GM12878 (cell line): Measurements from ENCODE around the gene ACOX1. TPM values are rescaled to one million over a fixed set of nuclear protein-coding genes. Genes with fewer than 3 reads are reported as not detected.

Experiments
- ATAC-seq: fragments of 200-7000 bp; cut with Tn5 transposase; 3 replicates; pipeline ENCODE4 v1.9.1; 2020; ENCODE audit warnings: mild to moderate bottlenecking, moderate library complexity
- BruUV-seq: library from RNA; stranded (reverse); fragments of 400-500 nt; replicated peaks from 2 replicates; lab custom pipeline; 2021; lab: Mats Ljungman, UMichigan
- CTCF ChIA-PET: fragments of 300-600 bp; sonication (Branson Sonifier 250); formaldehyde crosslinking; extraction: SDS; loops from one replicate; lab custom pipeline; 2021; ENCODE audit warnings: inconsistent platforms; lab: Yijun Ruan, JAX
- POLR2A ChIA-PET: fragments of 350-600 bp; formaldehyde crosslinking; extraction: SDS; loops from one replicate; lab custom pipeline; 2021; ENCODE audit warnings: inconsistent platforms; lab: Charles Lee
- RAD21 ChIA-PET: fragments of 300-600 bp; sonication (Branson Sonifier 250); formaldehyde crosslinking; loops from one replicate; lab custom pipeline; 2023; ENCODE audit warnings: antibody characterized with exemption; ENCODE audit not compliant: unreplicated experiment; lab: Charles Lee
- SMC1A ChIA-PET: fragments of 300-600 bp; sonication (Branson Sonifier 250); formaldehyde crosslinking; loops from one replicate; lab custom pipeline; 2023; ENCODE audit not compliant: unreplicated experiment, uncharacterized antibody; lab: Charles Lee
- DNase-seq: peaks from one replicate; pipeline ENCODE4 v3.0.0-alpha.2; 2011; ENCODE audit warnings: low read depth, low spot score
- FAIRE-seq: peaks from 3 replicates; lab custom pipeline; 2011; peaks lifted over from hg19 to GRCh38; lab: Jason Lieb, UNC
- H2AFZ ChIP-seq: 2 replicates; pipeline ENCODE4 v1.6.0; 2011; ENCODE audit warnings: low read depth, low read length, control low read depth; ENCODE audit not compliant: control insufficient read depth
- H3K27ac ChIP-seq: 2 replicates; pipeline ENCODE4 v1.5.1; 2011; ENCODE audit warnings: control low read depth; ENCODE audit not compliant: control insufficient read depth, insufficient read depth
- H3K27me3 ChIP-seq, 2 experiments: replicated peaks in 1 of 2; 2 replicates each; pipeline versions ENCODE4 v1.6.0 to v1.6.1; 2011; ENCODE audit warnings: low read length in 1 of 2; ENCODE audit not compliant: control insufficient read depth in 2 of 2, insufficient read depth in 2 of 2
- H3K36me3 ChIP-seq, 2 experiments: 2 replicates each; pipeline ENCODE4 v1.5.1; 2011; ENCODE audit warnings: low read length in 1 of 2; ENCODE audit not compliant: control insufficient read depth in 2 of 2, insufficient read depth in 2 of 2
- H3K4me1 ChIP-seq: 2 replicates; pipeline ENCODE4 v1.6.1; 2011; ENCODE audit warnings: mild to moderate bottlenecking, low read length, moderate library complexity, mixed read lengths; ENCODE audit not compliant: control insufficient read depth, insufficient read depth
- H3K4me2 ChIP-seq: 2 replicates; pipeline ENCODE4 v1.6.0; 2011; ENCODE audit warnings: control low read depth; ENCODE audit not compliant: control insufficient read depth, insufficient read depth
- H3K4me3 ChIP-seq: fragments of 200-600 bp; sonication (generic); 2 replicates; pipeline ENCODE4 v1.5.1; 2016
- H3K79me2 ChIP-seq: 2 replicates; pipeline ENCODE4 v1.6.0; 2011; ENCODE audit warnings: low read length; ENCODE audit not compliant: control insufficient read depth, insufficient read depth
- H3K9ac ChIP-seq: 2 replicates; pipeline ENCODE4 v1.8.0; 2011; ENCODE audit warnings: low read length, control low read depth, mixed read lengths; ENCODE audit not compliant: control insufficient read depth, insufficient read depth
- H3K9me3 ChIP-seq: replicated peaks from 3 replicates; pipeline ENCODE4 v1.5.1; 2011; ENCODE audit warnings: mild to moderate bottlenecking, low read length; ENCODE audit not compliant: control insufficient read depth, insufficient read depth
- H4K20me1 ChIP-seq: 2 replicates; pipeline ENCODE4 v1.6.0; 2011; ENCODE audit not compliant: control insufficient read depth, insufficient read depth
- CBX3 ChIP-seq: fragments of 200-600 bp; sonication (generic); IDR thresholded peaks from 2 replicates; pipeline ENCODE4 v1.6.1; 2016; ENCODE audit warnings: low read depth, borderline replicate concordance
- CREB1 ChIP-seq: IDR thresholded peaks from 2 replicates; pipeline ENCODE4 v1.6.1; 2012; ENCODE audit warnings: low read depth, mild to moderate bottlenecking, inconsistent platforms
- FOS ChIP-seq: IDR thresholded peaks from 3 replicates; pipeline ENCODE4 v1.6.1; 2011; ENCODE audit warnings: borderline replicate concordance; ENCODE audit not compliant: insufficient read length; ENCODE audit errors: extremely low read depth
- FOXM1 ChIP-seq: IDR thresholded peaks from 2 replicates; pipeline ENCODE4 v1.6.1; 2012; ENCODE audit warnings: low read depth, mild to moderate bottlenecking, inconsistent platforms, low read length, moderate library complexity
- IKZF1 ChIP-seq: fragments of 450-650 bp; conservative IDR thresholded peaks from 2 replicates; pipeline ENCODE4 v1.6.1; 2017; ENCODE audit warnings: antibody characterized with exemption, mild to moderate bottlenecking
- KDM1A ChIP-seq: fragments of 200-600 bp; sonication (generic); IDR thresholded peaks from 2 replicates; pipeline ENCODE4 v1.6.1; 2016; ENCODE audit warnings: borderline replicate concordance
- MEF2A ChIP-seq: IDR thresholded peaks from 2 replicates; pipeline ENCODE4 v1.6.1; 2011; ENCODE audit warnings: low read depth, mild to moderate bottlenecking, low read length, moderate library complexity; ENCODE audit not compliant: insufficient read depth
- MTA2 ChIP-seq: fragments of 450-650 bp; IDR thresholded peaks from 2 replicates; pipeline ENCODE4 v1.6.1; 2016; ENCODE audit warnings: low read depth, mild to moderate bottlenecking, moderate library complexity
- POU2F2 ChIP-seq: IDR thresholded peaks from 3 replicates; pipeline ENCODE4 v1.6.1; 2011; ENCODE audit warnings: low read depth, mild to moderate bottlenecking, low read length, borderline replicate concordance
- RAD51 ChIP-seq: fragments of 450-650 bp; IDR thresholded peaks from 2 replicates; pipeline ENCODE4 v1.6.1; 2016; ENCODE audit warnings: moderate library complexity, mild to moderate bottlenecking, inconsistent platforms
- RBBP5 ChIP-seq: fragments of 200-600 bp; sonication (generic); conservative IDR thresholded peaks from 2 replicates; pipeline ENCODE4 v1.6.1; 2016
- RCOR1 ChIP-seq: conservative IDR thresholded peaks from 2 replicates; pipeline ENCODE4 v1.6.1; 2012; ENCODE audit warnings: low read depth, low read length, improper control_type of control experiment
- SP1 ChIP-seq: IDR thresholded peaks from one replicate; pipeline ENCODE4 v1.6.1; 2011; ENCODE audit warnings: low read depth, low read length
- SREBF2 ChIP-seq: IDR thresholded peaks from 2 replicates; pipeline ENCODE4 v1.6.1; 2012; ENCODE audit warnings: mild to moderate bottlenecking, low read length
- YBX1 ChIP-seq: fragments of 450-650 bp; IDR thresholded peaks from 2 replicates; pipeline ENCODE4 v1.6.1; 2016; ENCODE audit warnings: antibody characterized with exemption
- ZNF24 ChIP-seq: fragments of 450-650 bp; IDR thresholded peaks from 2 replicates; pipeline ENCODE4 v1.6.1; 2017; ENCODE audit warnings: antibody characterized with exemption, mild to moderate bottlenecking
- ZZZ3 ChIP-seq: IDR thresholded peaks from 2 replicates; pipeline ENCODE4 v1.6.1; 2011; ENCODE audit warnings: low read depth; ENCODE audit not compliant: control insufficient read depth, insufficient read length
- WGBS: methylation state at CpG from one replicate; pipeline ENCODE4 v1.1.6; 2016; ENCODE audit warnings: low lambda C conversion rate; ENCODE audit not compliant: insufficient replicate concordance, insufficient coverage; ENCODE audit errors: missing lambda C conversion rate; 5-methylcytosine and 5-hydroxymethylcytosine counted together
- in situ Hi-C: fragments of 300-500 bp; cut with MboI; formaldehyde crosslinking; loops from 9 replicates; pipeline ENCODE4 v1.14.3; 2018; ENCODE audit warnings: mixed read lengths
- intact Hi-C: fragments of 100-400 bp; cut with micrococcal nuclease; formaldehyde crosslinking; loops from one replicate; pipeline ENCODE4 v1.14.2; 2022; ENCODE audit not compliant: unreplicated experiment
- polyA plus RNA-seq, 11 experiments: library from polyadenylated mRNA; depleted of rRNA in 4 of 11; unstranded in 6 of 11; stranded (reverse) in 5 of 11; fragments of >200 nt; fragmentation: Nextera tagmentation in 4 of 11; fragmentation: Illumina TruSeq in 1 of 11; extraction: Ambion mirVana in 4 of 11; extraction: Trizol in 1 of 11; gene quantifications; 1 replicate in 1 of 11; 2 replicates in 10 of 11; pipeline versions ENCODE4 v1.2.1 to v1.2.3, GENCODE V29; 2011 to 2016; ENCODE audit warnings: inconsistent platforms in 2 of 11, missing spikeins in 2 of 11, low read depth in 1 of 11
- total RNA-seq, 4 experiments: library from RNA; depleted of rRNA in 3 of 4; stranded (reverse); fragments of >200 nt in 3 of 4; fragmentation: Illumina TruSeq in 1 of 4; extraction: Trizol in 1 of 4; gene quantifications; 2 replicates each; pipeline versions ENCODE4 v1.2.1 to v1.2.3, GENCODE V29; 2013 to 2021
- TF ChIP-seq, protein P1 (sequence below): fragments of 450-650 bp; IDR thresholded peaks from 2 replicates; pipeline ENCODE4 v1.6.1; 2016; ENCODE audit warnings: mild to moderate bottlenecking, moderate library complexity, borderline replicate concordance
- TF ChIP-seq, protein P2 (sequence below): fragments of 450-650 bp; IDR thresholded peaks from 2 replicates; pipeline ENCODE4 v1.6.1; 2016; ENCODE audit warnings: mild to moderate bottlenecking
- TF ChIP-seq, protein P3 (sequence below): fragments of 450-650 bp; IDR thresholded peaks from 2 replicates; pipeline ENCODE4 v1.6.1; 2018; ENCODE audit warnings: borderline replicate concordance, mild to moderate bottlenecking; ENCODE audit not compliant: partially characterized antibody

Gene ACOX1
- total and polyA plus RNA-seq, 10 of the 15 experiments (the other 5 are each of a cell fraction or from before 2014, with no cell fraction given), result 6.5 to 26.2 (median 21.6) TPM

DNA sequence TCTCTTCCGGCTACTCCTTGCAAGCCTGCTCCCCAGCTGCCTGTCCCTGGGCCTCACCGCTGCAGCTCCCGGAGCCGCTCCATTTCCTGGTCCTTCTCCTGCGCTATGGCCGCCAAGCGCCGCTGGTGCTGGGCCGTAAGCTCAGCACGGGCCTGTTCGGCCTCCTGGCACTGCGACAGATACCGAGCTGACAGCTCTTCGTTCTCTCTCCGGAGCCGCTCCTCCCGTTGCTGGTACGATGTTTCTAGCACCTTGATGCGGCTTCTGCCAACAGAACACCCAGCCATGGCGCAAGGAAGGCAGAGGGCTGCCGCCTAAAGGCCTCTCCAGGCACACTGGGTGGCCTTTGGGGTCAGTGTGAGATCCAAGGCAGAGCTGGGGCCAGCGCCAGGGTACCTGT is 59.4 kb downstream of the ACOX1 start:
- Histone ChIP-seq H3K27ac (no peak overlapping the region), H3K4me2 (no peak overlapping the region), H2AFZ (no peak overlapping the region), H3K9me3 (no peaks in the 10 kb centered on the region), H3K4me1 (no peaks in the 10 kb centered on the region), H3K79me2 (no peaks in the 10 kb centered on the region), H3K36me3 (no peaks in the 10 kb centered on the region), H4K20me1 (no peaks in the 10 kb centered on the region), H3K4me3 (no peak overlapping the region), H3K9ac (no peak overlapping the region), H3K27me3 (no peaks in the 10 kb centered on the region)
- BruUV-seq, result no TSS peak
- no peak for FAIRE-seq
- in situ Hi-C loops, result no loop called here
- SMC1A ChIA-PET, result no interaction called here
- TF ChIP-seq ZNF24 (no peak), MEF2A (no peak), KDM1A (no peak), IKZF1 (no peak), CREB1 (no peak), RCOR1 (no peak), ZZZ3 (no peak), FOS (no peak), CBX3 (no peak), RBBP5 (no peak), POU2F2 (no peak), MTA2 (no peak), SP1 (no peak), RAD51 (no peak), SREBF2 (no peak), FOXM1 (no peak), YBX1 (no peak)
- TF ChIP-seq, protein P1, sequence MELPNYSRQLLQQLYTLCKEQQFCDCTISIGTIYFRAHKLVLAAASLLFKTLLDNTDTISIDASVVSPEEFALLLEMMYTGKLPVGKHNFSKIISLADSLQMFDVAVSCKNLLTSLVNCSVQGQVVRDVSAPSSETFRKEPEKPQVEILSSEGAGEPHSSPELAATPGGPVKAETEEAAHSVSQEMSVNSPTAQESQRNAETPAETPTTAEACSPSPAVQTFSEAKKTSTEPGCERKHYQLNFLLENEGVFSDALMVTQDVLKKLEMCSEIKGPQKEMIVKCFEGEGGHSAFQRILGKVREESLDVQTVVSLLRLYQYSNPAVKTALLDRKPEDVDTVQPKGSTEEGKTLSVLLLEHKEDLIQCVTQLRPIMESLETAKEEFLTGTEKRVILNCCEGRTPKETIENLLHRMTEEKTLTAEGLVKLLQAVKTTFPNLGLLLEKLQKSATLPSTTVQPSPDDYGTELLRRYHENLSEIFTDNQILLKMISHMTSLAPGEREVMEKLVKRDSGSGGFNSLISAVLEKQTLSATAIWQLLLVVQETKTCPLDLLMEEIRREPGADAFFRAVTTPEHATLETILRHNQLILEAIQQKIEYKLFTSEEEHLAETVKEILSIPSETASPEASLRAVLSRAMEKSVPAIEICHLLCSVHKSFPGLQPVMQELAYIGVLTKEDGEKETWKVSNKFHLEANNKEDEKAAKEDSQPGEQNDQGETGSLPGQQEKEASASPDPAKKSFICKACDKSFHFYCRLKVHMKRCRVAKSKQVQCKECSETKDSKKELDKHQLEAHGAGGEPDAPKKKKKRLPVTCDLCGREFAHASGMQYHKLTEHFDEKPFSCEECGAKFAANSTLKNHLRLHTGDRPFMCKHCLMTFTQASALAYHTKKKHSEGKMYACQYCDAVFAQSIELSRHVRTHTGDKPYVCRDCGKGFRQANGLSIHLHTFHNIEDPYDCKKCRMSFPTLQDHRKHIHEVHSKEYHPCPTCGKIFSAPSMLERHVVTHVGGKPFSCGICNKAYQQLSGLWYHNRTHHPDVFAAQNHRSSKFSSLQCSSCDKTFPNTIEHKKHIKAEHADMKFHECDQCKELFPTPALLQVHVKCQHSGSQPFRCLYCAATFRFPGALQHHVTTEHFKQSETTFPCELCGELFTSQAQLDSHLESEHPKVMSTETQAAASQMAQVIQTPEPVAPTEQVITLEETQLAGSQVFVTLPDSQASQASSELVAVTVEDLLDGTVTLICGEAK, result no peak
- TF ChIP-seq, protein P2, sequence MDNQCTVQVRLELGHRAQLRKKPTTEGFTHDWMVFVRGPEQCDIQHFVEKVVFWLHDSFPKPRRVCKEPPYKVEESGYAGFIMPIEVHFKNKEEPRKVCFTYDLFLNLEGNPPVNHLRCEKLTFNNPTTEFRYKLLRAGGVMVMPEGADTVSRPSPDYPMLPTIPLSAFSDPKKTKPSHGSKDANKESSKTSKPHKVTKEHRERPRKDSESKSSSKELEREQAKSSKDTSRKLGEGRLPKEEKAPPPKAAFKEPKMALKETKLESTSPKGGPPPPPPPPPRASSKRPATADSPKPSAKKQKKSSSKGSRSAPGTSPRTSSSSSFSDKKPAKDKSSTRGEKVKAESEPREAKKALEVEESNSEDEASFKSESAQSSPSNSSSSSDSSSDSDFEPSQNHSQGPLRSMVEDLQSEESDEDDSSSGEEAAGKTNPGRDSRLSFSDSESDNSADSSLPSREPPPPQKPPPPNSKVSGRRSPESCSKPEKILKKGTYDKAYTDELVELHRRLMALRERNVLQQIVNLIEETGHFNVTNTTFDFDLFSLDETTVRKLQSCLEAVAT, result no peak
- TF ChIP-seq, protein P3, sequence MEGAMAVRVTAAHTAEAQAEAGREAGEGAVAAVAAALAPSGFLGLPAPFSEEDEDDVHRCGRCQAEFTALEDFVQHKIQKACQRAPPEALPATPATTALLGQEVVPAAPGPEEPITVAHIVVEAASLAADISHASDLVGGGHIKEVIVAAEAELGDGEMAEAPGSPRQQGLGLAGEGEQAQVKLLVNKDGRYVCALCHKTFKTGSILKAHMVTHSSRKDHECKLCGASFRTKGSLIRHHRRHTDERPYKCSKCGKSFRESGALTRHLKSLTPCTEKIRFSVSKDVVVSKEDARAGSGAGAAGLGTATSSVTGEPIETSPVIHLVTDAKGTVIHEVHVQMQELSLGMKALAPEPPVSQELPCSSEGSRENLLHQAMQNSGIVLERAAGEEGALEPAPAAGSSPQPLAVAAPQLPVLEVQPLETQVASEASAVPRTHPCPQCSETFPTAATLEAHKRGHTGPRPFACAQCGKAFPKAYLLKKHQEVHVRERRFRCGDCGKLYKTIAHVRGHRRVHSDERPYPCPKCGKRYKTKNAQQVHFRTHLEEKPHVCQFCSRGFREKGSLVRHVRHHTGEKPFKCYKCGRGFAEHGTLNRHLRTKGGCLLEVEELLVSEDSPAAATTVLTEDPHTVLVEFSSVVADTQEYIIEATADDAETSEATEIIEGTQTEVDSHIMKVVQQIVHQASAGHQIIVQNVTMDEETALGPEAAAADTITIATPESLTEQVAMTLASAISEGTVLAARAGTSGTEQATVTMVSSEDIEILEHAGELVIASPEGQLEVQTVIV, result no peak
- RAD21 ChIA-PET, result no interaction called here
- no peak for ATAC-seq
- 89% methylated on average over 17 of the region's 22 CpGs for WGBS
- DNase-seq, result no peak
- POLR2A ChIA-PET, result no interaction called here
- intact Hi-C loops, result no loop called here
- CTCF ChIA-PET, result interaction anchor here (0.9 to 1.7 kb wide), 5 partner anchors 8 to 253 kb away, joined by 3 to 4 read pairs (median 3); partner anchors contain the start of genes RECQL5 and SAP30BP
